ENCODE results near the gene SMOC2.

- TF ChIP-seq CTCF (IDR thresholded peaks at IDR 0.05), result no peak
- TF ChIP-seq POLR2AphosphoS5 (IDR thresholded peaks at IDR 0.05), result peak; percentile 82
These were observed 174.9 kb downstream of the SMOC2 start for GRCh38 chr6:168615837-168616236.

Measured in prostate gland (tissue), 2 donors.